Suprapubic skin (tissue), 4 donors: Measurements from ENCODE around the gene VWA3B. TPM values are rescaled to one million over a fixed set of nuclear protein-coding genes. Genes with fewer than 3 reads are reported as not detected.
"Not testable (repeated sequence)": the region's sequence is repeated elsewhere in the genome, so short reads cannot be mapped to it uniquely, and the experiment has no call there.

Source experiments
- DNase-seq, 2 donors: peaks; one replicate each; pipeline ENCODE4 v3.0.0-alpha.2; 2019; ENCODE audit warnings: low spot score in 2 of 2
- H3K27ac ChIP-seq: fragments of 200-600 bp; sonication (generic); one replicate; pipeline ENCODE4 v1.5.1; 2019
- H3K27me3 ChIP-seq: fragments of 200-600 bp; sonication (generic); one replicate; pipeline ENCODE4 v1.5.1; 2019
- H3K36me3 ChIP-seq: fragments of 200-600 bp; sonication (generic); one replicate; pipeline ENCODE4 v1.5.1; 2019
- H3K4me1 ChIP-seq: fragments of 200-600 bp; sonication (generic); one replicate; pipeline ENCODE4 v1.5.1; 2019
- H3K4me3 ChIP-seq: fragments of 200-600 bp; sonication (generic); one replicate; pipeline ENCODE4 v1.5.1; 2019; ENCODE audit warnings: mild to moderate bottlenecking
- H3K9me3 ChIP-seq: fragments of 200-600 bp; sonication (generic); one replicate; pipeline ENCODE4 v1.5.1; 2019
- EP300 ChIP-seq: sonication (generic); formaldehyde crosslinking; IDR thresholded peaks from one replicate; pipeline ENCODE4 v1.6.1; 2017; ENCODE audit warnings: antibody characterized with exemption
- POLR2A ChIP-seq, 2 donors: fragments of 450-650 bp; IDR thresholded peaks; one replicate each; pipeline ENCODE4 v1.6.1; 2017; ENCODE audit warnings: antibody characterized with exemption in 2 of 2, mild to moderate bottlenecking in 2 of 2, moderate library complexity in 2 of 2
- POLR2AphosphoS5 ChIP-seq, 3 donors: sonication (generic); formaldehyde crosslinking; IDR thresholded peaks; one replicate each; pipeline ENCODE4 v1.6.1; 2017; ENCODE audit warnings: antibody characterized with exemption in 3 of 3
- WGBS: methylation state at CpG from one replicate; pipeline ENCODE4 v1.1.5; 2018; 5-methylcytosine and 5-hydroxymethylcytosine counted together
- total RNA-seq, 4 donors: library from RNA; depleted of rRNA; stranded (reverse); fragments of >200 nt; gene quantifications; one replicate each; pipeline ENCODE4 v1.1.0, GENCODE V29; 2016
- TF ChIP-seq, protein P1 (sequence below), 2 donors: fragments of 200-600 bp in 1 of 2; fragments of 450-650 bp in 1 of 2; sonication (generic) in 1 of 2; IDR thresholded peaks; one replicate each; pipeline ENCODE4 v1.5.1; 2016 to 2019; ENCODE audit warnings: antibody characterized with exemption in 2 of 2, mild to moderate bottlenecking in 1 of 2, moderate library complexity in 1 of 2

VWA3B gene
- total RNA-seq, 4 donors from 2014 or later, result not detected

- Histone ChIP-seq H3K9me3 (no peaks in the 10 kb centered on the region), H3K27ac (no peak overlapping the region), H3K36me3 (no peaks in the 10 kb centered on the region), H3K4me1 (no peaks in the 10 kb centered on the region), H3K27me3 (no peaks in the 10 kb centered on the region), H3K4me3 (no peak overlapping the region)
- DNase-seq, result peak in 1 of 2 donors; percentile 29
- 43% methylated on average over 5 of the region's 5 CpGs for WGBS
- TF ChIP-seq POLR2AphosphoS5 (IDR thresholded peaks at IDR 0.05) (no peak), POLR2A (IDR thresholded peaks at IDR 0.05) (no peak), EP300 (no peak)
- TF ChIP-seq, protein P1, sequence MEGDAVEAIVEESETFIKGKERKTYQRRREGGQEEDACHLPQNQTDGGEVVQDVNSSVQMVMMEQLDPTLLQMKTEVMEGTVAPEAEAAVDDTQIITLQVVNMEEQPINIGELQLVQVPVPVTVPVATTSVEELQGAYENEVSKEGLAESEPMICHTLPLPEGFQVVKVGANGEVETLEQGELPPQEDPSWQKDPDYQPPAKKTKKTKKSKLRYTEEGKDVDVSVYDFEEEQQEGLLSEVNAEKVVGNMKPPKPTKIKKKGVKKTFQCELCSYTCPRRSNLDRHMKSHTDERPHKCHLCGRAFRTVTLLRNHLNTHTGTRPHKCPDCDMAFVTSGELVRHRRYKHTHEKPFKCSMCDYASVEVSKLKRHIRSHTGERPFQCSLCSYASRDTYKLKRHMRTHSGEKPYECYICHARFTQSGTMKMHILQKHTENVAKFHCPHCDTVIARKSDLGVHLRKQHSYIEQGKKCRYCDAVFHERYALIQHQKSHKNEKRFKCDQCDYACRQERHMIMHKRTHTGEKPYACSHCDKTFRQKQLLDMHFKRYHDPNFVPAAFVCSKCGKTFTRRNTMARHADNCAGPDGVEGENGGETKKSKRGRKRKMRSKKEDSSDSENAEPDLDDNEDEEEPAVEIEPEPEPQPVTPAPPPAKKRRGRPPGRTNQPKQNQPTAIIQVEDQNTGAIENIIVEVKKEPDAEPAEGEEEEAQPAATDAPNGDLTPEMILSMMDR (IDR thresholded peaks at IDR 0.05), result no peak
These were observed 53.2 kb downstream of the VWA3B start for GRCh38 chr2:98140210-98140609.

- Histone ChIP-seq H3K9me3 (no peaks in the 10 kb centered on the region), H3K4me1 (no peaks in the 10 kb centered on the region), H3K27ac (no peak overlapping the region), H3K4me3 (no peak overlapping the region), H3K27me3 (no peaks in the 10 kb centered on the region), H3K36me3 (no peaks in the 10 kb centered on the region)
- 71% methylated on average over 6 of the region's 6 CpGs for WGBS
- peak; percentile 22 to 54 for DNase-seq
- no peak for TF ChIP-seq POLR2A (IDR thresholded peaks at IDR 0.05)
These were observed 55.3 kb downstream of the VWA3B start for GRCh38 chr2:98142106-98142791.

DNA sequence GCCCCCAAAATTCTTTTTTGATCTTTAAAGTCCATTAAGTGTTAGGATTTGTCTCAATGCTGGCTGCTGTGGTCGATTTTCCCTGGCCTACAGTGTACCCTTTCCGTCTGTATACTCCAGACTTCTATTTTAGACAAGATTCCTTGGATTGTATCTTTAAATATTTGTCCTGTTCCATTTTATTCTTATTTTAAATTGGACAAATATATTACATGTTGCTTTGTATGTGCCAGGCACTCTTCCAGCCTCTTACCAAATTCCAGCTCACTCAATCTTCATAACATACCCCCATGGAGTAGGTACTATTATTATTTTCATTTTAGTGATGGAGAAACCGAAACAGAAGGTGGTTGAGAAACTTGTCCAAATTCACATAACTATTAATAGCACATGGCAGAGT, 58.1 kb downstream of the VWA3B start:
- no peak overlapping the region for H3K4me3 ChIP-seq
- no peaks in the 10 kb centered on the region for H3K36me3 ChIP-seq
- no peak for TF ChIP-seq POLR2AphosphoS5 (IDR thresholded peaks at IDR 0.05)
- TF ChIP-seq EP300, result no peak
- H3K4me1 ChIP-seq, result no peaks in the 10 kb centered on the region
- DNase-seq, result peak in 1 of 2 donors; percentile 2
- WGBS, result 85% methylated on average over 3 of the region's 3 CpGs
- no peaks in the 10 kb centered on the region for H3K9me3 ChIP-seq
- no peak overlapping the region for H3K27ac ChIP-seq
- no peaks in the 10 kb centered on the region for H3K27me3 ChIP-seq

DNA sequence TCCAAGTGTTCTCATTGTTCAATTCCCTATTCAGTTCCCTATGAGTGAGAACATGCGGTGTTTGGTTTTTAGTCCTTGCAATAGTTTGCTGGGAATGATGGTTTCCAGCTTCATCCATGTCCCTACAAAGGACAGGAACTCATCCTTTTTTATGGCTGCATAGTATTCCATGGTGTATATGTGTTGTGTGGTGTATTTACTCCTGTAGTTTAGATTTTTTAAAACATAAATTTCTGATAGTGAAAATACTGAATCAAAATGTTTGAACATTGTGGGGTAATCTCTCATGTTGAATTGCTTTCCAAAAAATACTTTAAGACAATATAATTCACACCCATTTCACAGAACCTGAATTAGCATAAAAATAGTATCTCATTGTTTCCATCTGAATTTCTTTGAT, 60.9 kb downstream of the VWA3B start:
- not testable (repeated sequence) for H3K27me3 ChIP-seq, DNase-seq, H3K36me3 ChIP-seq, H3K27ac ChIP-seq, H3K9me3 ChIP-seq, H3K4me1 ChIP-seq, H3K4me3 ChIP-seq
- WGBS, result 94% methylated on average over 1 of the region's 1 CpG

DNA sequence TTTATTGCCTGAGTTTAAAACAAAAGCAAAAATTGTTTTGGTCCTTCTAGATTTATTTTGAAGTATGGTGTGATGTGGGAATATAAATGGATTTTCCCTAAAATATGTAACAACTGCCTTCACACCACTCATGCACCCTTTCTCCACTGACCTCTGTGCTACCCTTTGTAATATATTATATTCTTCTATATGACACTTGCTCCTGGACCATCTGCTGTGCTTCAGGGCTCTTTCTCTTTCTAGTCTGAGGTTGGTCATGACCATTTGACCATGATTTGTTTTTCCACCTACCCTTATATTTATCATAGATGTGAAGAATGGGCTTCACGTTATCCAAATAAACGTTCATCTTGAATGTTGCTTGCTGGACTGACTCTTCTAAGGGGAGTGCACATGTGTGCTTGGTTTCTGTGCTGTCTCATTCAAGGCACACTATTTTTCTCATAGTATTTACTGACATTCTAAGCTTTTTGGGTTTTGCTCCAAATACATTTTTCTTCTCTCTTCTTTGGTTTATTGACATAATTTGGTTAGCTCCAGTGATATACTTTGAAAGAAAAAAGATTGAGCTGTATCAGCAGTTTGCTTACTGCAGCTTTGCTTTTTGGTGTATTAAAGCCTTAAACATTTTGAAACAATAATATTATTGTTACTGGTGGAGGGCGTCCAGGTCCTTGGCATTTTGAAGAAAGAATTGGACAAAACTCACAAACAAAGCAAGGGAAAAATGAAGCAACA, 61.8 kb downstream of the VWA3B start:
- TF ChIP-seq POLR2AphosphoS5 (IDR thresholded peaks at IDR 0.05) (no peak), POLR2A (IDR thresholded peaks at IDR 0.05) (no peak), EP300 (no peak)
- TF ChIP-seq, protein P1 (IDR thresholded peaks at IDR 0.05), result no peak
- H3K4me1 ChIP-seq, result no peaks in the 10 kb centered on the region
- H3K36me3 ChIP-seq, result no peaks in the 10 kb centered on the region
- H3K4me3 ChIP-seq, result peak overlapping the region; percentile 24
- H3K27me3 ChIP-seq, result no peaks in the 10 kb centered on the region
- WGBS, result 50% methylated on average over 3 of the region's 3 CpGs
- DNase-seq, result no peak
- no peaks in the 10 kb centered on the region for H3K9me3 ChIP-seq
- H3K27ac ChIP-seq, result no peak overlapping the region

DNA sequence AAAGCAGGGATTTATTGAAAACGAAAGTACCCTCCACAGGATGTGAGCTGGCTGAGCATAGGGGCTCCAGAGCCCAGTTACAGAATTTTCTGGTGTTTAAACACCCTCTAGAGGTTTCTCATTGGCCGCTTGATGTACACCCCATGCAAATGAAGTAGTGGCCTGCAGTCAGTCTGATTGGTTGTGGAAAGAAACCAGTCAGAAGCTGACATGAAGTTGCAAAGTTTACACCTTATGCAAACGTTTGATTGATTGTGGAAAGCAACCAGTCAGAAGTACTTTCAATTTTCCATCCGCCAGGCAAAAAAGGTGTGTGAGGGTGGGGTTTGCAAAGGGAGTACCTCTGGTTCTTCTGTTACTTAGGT, 62.3 kb downstream of the VWA3B start:
- H3K27me3 ChIP-seq, result no peaks in the 10 kb centered on the region
- no peaks in the 10 kb centered on the region for H3K36me3 ChIP-seq
- peak in 1 of 2 donors; percentile 10 for DNase-seq
- peak overlapping the region; percentile 24 for H3K4me3 ChIP-seq
- H3K9me3 ChIP-seq, result no peaks in the 10 kb centered on the region
- no peak overlapping the region for H3K27ac ChIP-seq
- no peaks in the 10 kb centered on the region for H3K4me1 ChIP-seq
- TF ChIP-seq, protein P1 (IDR thresholded peaks at IDR 0.05), result no peak
- no peak for TF ChIP-seq POLR2A (IDR thresholded peaks at IDR 0.05)
- TF ChIP-seq EP300, result no peak
- TF ChIP-seq POLR2AphosphoS5 (IDR thresholded peaks at IDR 0.05), result no peak
- 25% methylated on average over 4 of the region's 4 CpGs for WGBS
